GM21423 (cell line): ENCODE measurements around the gene ARHGAP22.

Experiments used
- ATAC-seq: cut with Tn5 transposase; IDR thresholded peaks from one replicate; pipeline ENCODE4 v1.9.1; 2021; ENCODE audit warnings: mild to moderate bottlenecking, moderate library complexity; ENCODE audit not compliant: unreplicated experiment

The ARHGAP22 gene

DNA sequence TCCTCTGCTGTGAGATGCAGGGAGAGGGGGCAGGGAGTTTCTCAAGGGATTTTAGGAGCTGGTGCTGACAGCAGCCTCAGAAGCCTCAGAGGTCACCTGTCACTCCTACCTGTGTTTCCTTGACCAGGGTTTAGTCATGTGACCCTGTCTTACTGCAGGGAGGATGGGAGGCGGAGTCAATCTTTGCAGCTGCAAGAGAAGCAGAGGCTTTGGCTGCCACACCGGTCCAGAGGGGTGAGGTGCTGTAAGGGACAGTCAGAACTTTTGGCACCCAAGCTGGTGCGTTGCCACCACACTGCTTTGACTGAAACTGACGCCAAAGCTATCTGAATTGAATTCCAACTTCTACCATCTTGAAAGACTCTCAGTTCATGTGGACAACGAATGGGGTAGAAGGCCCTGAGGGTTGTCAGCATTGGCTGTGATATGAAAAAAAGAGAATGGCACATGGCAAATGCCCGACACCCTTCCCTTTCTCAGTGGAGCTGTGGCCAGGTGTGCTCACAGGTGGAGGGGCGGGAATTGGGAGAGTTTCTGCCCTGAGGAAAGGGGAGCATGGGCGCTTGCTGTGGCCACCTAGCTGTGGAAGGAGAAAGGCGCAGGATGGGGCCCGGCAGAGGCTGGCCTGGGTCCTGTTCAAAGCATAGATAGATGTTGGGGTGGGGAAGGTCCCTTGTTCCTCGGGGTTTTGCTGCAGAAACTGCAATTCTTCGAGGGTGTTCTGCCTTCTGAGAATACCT, 69.3 kb downstream of the ARHGAP22 start:
- no peak for ATAC-seq

DNA sequence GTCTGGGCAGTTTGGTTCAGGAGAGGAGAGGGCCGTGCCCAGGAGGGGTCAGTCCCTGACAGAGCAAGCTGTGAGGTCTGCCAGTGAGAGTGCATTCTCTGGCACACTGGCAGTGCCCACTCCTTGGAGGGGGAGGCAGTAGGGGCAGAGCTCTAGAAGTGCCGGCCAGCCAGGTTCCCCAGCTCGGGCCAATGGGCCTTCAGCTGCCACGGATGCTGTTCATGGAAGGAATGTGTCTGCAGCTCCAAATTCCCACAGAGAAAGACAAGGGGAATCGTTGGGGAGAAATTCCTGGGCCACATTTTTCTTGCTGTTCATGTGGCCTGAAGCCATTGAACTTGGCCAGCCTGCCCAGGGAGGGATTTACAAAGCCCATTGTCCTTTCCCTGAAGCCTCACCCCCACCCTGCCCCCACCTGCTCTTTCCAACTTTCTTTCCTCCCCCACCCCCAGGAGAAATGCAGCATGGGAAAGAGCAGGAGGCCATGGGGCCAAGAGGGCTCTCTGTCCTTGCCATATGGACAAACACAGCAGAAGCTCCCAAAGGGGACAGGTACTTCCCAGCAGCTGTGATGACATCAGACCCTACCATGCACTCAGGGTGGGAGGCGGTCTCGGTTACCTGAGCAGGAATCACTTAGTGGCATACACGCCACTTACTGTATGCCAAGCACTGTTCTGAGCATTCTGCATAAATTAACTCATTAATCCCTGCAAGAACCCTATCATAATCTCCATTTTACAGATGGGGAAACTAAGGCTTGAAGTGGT, 70.7 kb downstream of the ARHGAP22 start:
- no peak for ATAC-seq

DNA sequence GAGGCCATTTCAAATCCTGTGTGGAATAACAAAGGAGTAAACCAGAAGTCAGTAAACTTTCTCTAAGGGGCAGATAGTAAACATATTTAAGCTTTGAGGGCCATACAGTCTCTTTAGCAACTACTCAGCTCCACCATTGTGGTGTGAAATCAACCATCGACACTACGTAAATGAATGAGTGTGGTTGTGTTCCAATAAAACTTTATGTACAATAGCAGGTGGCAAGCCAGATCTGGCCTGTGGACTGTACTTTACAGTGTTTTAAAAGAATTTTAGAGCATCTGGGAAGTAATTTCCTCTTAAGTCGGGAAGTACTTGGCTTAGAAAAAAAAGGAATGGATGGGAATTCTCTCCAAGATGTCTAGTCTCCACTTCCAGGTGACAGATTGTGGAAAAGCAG, 71.3 kb downstream of the ARHGAP22 start:
- ATAC-seq: no peak

DNA sequence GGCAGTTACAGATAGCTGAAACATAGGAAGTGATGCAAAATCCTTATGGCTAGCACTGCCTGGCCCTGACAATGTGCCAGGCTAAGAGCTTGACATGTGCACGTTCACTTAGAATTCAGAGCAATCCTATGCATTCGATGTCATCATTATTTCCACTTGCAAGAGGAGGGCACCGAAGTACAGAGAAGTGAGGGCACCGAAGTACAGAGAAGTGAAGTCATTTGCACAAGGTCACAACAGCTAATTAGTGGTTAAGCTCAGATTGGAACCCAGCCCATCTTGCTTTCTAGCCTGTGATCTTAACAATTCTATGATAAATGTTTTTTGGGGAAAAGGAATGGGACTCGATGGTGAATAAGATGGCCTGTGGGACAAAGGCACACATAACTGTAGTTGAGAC, 73.4 kb downstream of the ARHGAP22 start:
- no peak for ATAC-seq

DNA sequence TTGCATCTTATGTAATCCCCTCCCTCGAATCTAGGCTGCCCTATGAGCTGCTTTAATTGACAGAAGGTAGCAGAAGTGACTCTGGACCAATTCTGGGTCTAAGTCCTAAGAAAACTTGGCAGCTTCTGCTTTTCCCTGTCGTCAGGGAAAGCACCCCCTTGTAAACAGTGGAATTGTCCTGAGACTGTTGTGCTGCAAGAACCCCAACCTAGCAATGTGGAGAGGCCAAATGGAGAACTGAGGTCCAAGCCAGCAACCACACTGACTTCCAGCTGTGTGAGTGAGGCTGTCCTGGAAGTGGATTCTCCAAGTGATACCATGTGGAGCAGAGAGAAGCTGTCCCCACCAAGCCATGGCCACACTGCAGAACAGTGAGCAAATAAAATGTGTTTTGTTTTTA, 75.5 kb downstream of the ARHGAP22 start:
- ATAC-seq: no peak

DNA sequence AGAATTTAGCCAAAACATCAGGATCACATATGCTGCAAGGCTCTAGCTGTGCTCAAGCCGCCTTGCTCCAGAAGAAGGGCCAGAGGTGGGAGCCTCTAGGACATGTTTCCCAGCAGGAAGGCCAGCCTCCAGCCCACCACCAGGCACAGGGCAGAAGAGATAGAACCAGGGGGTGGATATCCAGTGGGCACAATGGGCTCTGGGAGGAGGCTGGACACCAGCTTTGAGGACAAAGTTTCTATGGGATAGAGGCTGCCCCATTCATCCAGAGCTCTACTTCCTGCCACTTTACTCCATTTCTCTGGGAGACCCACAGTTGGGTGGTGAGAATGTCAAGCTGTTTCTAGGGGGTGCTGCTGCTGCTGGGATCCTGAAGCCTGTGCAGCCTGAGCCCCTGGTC, 77.1 kb downstream of the ARHGAP22 start:
- no peak for ATAC-seq

DNA sequence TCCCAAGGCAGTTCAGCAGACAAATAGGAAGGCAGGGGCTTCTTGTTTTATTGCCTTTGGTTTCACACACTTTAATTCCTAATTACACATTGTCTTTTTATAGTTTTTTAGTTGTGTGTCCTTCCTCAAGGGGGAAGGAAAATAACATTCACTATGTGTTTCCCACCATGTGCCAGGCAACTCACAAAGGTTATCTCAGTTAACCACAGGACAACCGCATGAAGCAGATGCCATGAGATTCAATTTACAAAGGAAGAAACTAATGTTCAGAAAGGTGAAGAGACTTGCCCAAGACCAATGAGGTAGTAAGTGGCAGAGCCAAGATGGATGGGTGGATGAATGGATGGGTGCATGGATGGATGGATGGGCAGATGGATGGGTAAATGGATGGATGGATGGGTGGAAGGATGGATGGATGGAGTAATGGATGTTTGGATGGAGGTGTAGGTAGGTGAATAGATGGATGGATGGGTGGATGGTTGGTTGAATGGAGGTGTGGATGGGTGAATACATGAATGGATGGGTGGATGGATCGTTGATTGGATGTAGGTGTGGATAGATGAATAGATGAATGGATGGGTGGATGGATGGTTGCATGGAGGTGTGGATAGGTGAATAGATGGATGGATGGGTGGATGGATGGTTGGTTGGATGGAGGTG, 77.9 kb downstream of the ARHGAP22 start:
- ATAC-seq: no peak

DNA sequence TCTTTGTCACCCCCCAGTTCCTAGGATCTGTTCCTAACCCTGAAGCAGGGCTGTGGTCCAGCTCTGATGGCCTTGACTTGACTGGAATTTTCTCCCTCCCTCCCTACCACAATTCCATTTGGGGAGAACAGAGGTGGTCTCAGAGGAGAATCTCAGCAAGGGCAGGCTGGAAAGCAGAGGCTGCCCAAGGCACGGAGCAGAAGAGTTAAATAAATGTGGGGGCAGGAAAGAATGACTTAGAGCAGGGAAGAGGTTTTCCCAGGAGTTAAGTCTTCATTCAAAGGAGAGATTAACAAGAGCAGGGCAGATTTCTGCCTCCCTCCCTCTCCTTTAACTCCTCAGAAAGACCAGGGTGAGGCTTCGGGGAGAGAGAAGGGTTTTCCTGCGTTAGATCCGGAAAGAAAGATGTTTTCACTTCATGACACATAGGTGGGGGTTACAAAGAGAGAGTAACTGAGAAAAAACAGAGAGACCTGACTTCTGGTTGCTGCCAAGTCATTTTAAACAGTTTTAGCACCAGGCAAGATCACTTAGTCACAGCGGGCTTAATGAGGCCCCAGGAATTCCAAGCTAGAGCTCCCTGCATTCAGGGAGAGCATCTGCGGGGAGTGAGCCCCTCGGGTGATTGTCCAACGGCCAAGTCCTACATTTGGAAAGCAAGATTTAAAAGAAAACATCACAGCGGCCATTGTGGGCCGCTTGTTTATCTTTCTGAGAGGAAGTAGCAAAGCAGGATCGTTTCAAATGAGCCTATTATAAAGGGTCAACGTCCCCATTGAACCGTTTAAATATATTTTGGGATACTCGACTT, 78.7 kb downstream of the ARHGAP22 start:
- ATAC-seq: no peak

DNA sequence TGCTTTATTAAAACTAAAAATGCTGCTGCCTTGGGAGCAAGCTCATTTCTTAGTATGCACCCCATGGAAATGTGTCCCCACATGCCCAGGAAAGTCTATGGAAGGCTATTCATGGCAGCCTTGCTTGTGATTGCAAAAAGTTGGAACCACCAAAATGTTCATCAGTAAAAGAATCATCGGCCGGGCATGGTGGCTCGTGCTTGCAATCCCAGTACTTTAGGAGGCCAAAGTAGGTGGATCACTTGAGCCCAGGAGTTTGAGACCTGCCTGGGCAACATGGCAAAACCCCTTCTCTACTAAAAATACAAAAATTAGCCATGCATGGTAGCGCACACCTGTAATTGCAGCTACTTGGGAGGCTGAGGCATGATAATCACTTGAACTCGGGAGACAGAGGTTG, 79.8 kb downstream of the ARHGAP22 start:
- ATAC-seq: no peak

DNA sequence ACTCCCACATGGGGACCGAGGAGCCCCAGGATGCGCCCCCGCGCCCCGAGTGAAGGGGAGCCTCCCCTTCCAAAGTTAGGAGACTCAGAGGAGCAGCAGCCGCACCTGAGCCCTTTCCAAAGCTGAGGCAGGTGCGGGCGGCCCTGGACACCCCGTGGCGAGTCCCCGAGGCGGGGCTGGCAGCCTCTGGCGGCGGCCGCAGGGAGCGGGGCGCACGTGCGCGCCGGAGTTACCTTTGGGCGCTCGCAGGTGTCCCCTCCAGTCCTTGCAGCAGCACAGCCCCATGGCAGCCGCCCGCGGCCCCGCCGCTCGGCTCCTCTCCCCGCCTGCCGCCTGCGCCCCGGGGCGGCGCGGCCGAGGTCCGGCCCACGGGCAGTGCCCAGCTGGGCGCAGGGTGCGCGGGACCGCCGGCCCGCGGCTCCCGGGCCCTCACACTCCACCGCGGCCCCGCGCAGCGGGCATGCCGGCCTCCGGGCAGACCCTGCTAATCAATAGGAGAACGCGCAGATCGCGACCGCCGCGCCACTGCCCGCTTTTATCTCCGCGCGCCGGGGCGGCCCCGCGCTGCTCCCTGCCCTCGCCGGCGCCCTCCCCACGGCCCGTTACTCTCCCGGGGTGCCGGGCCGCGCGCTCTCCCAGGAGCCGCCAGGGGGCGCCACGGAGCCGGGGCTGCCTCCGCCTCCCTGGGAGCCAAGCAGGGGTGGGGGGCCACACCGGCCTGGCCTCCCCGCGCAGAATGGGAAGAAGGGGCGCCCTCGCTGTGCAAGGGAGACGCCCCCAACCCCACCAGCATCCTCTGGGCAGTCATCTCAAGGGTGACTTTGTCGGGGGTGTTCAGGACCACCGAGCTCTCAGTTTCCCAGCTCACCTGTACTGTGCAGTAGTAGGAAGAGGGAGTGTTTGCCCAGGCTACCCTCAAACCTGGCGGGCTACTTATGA, 80.8 kb downstream of the ARHGAP22 start:
- no peak for ATAC-seq

DNA sequence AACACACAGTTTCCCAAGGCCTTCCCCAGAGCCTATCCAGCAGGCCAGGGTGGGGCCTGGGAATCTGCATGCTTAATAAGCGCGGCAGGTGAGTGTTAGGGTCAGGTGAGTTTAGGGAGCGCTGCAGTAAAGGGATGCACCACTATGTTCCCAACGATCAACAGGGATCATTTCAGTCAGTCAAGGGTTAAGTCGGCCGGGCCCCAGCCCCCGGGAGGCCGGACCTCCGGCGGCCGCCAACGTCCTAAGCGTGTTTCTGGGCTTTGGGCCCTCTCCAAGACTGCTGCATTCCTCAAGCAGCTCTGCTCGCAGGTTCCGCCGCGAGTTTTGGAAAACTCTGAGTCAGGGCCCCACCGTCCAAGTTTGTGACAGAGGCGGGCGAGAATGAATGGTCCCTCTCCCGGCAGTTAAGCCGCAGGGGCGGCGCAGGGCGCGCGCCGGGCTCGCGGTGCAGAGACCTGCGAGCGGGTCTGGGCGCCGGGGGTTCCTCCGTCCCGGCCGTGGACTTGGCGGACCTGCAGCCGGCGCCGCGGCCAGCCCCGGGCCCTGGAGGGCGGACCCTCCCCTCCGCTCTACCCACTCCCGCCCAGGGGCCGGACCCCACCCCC, 81.6 kb downstream of the ARHGAP22 start:
- no peak for ATAC-seq

DNA sequence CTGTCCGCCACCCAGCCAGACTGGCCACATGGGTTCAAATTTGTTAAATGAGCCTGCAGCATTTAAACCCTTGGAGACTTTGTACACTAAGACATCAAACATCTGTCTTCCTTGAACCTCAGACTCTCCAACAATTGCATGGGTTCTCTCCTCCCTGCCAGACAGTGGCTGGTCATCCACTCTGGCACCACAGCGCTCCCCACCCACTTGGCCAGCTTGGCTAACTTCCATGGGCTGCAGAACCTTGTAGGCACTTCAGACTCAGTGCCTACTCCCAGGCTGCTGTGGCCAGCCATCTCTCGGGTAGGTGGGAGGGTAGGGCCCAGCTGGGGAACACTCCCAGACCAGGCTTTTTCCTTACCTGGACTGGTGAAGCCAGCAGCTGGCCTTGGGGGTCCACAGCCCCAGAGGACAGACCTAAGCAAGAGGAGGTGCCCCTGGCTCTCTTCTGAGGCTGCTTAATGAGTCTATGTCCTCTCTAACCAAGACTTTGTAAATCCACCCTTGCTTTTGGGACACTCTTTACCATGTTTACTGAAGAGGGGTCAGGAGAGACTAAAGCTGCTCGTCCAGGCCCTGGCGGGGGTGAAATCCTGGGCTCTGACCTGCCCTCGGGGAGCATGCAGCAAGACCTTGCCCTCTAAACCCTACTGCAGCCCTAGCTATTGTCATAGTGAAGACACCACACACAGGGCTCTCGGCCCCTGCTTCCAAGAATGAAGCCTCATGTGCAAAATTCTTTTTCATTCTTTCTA, 82.7 kb downstream of the ARHGAP22 start:
- ATAC-seq: no peak

DNA sequence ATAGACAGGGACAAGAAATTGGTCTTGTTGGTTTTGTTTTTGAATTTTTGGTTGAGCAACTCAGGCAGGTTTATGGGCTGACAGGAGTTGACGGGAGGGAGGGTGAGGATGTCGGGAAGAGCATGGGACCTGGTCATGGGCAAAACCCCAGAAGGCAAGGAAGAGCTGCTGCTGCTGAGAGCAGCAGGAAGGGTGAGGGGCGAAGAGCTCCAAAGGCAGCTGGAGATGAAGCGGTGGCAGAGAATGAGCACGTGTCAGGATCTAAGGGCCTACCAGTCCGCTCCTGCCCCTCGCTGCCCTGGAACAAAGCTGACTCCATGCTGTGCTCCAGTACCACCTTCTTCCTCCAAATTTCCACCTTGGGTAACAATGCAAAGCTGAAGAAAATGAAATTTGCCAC, 84.3 kb downstream of the ARHGAP22 start:
- ATAC-seq: no peak

DNA sequence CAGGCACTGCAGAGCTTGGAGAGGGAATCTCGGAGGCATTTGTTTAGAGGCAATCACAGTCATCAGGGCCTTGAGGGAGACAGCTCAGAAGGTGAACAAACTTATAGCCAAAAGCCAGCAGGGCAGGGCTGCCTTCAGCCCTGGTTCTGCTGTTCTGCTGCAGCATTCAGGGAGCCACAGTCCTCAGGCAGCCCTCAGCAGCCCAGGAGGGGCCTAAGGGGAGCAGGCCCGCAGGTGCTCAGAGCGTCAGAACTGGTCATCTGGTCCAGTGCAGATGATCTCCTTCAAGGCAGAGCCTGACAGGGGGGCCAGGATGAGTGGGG, 84.7 kb downstream of the ARHGAP22 start:
- no peak for ATAC-seq

DNA sequence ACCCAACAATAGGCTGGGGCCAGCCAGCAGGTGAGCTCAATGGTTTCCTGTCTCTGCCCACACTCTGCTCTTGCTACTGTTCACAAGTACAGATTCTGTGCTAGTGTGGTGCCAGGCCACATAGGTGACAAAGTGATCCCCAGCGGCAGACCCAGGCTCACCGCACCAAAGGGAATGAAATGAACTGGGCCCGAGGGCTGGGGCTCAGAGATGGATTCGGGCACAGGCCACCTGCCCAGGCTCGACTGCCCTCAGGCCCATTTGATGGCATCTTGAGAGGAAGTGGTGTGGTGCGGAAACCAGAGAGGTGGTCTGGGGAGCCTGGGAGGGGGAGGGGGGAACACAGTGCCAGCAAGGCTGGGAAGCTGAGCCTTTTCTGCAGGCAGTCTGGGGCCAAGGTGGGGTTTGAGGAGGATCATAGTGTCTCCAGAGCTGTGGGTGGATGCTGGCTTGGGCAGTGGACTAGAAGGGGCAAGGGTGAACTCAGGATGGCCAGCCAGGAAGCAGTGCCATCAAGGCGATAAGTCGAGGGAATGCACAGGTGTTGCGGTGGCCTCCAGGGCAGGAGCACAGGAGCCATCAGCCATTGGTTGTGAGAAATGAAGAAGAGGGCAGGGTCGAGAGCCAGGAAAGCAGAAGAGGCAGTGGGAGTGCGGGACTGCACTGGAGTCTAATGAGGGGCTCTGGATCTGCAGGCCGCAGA, 85.2 kb downstream of the ARHGAP22 start:
- ATAC-seq: no peak

DNA sequence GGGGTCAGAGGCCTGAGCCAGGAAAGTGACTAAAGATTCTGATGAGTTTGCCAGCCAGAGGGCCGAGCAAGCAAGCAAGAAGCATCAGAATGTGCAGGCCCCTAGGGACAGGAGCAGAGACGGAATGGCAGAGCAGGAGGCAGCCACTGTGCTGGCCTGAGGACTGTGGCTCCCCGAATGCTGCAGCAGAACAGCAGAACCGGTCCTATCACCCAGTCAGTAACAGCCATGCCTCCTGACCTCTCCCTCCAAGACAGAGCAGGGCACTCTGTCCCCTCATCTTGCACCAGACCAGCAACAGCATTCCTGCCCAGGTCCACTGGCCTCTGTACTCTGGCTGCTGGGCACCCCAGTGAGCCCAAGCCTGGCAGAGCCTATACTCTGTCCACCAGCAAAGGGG, 85.9 kb downstream of the ARHGAP22 start:
- no peak for ATAC-seq

DNA sequence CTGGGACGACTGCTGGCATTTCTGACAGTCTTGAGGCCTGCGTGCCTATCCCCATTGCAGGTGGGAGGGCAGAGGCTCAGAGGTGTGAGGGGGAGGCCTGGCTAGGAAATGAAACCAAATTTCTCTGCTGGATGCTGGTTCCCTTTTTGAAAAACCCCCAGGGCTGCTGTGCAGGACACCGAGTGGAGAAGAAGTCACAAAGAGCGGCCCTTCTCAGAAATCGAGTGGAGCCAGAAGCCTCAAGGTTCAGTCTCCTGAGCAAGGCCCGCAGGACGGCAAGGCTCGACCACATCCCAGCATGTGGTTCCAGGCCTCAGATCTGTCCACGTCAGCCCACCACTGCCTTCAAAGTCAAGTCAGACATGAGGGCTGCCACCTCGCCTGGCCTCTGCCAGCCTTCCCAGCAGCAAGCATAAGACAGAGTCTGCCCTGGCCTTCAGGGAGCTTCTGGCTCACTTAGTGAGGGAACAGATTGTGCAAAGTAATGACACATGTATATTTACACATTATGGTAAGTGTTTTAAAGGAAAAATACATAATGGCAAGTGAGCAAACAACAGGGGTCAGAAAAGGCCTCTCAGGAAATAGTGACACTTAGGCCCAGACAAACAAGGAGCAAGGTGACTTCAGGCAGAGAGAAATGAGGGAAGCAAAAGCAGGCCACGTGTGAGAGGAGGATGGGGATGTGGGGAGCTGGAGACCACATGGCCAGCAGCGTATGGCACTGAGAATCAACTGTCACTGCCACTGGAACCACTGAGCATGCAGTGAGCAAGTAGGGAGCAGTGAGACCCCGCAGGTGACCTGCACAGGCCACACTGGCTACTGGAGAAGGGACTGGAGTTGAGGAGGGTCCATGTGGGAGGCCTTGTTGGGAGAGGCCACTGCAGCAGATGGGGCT, 86.7 kb downstream of the ARHGAP22 start:
- no peak for ATAC-seq
